GM12892 (cell line): ENCODE results near the gene TBATA.

Experiments
- DNase-seq: peaks from one replicate; pipeline ENCODE4 v3.0.0; 2011; ENCODE audit not compliant: insufficient read length
- FAIRE-seq: peaks from 2 replicates; lab custom pipeline; 2011; peaks lifted over from hg19 to GRCh38; lab: Jason Lieb, UNC
- POLR2A ChIP-seq: IDR thresholded peaks from 2 replicates; pipeline ENCODE4 v1.6.1; 2011; ENCODE audit warnings: low read depth, low read length, control low read depth
- POLR2AphosphoS5 ChIP-seq: IDR thresholded peaks from 2 replicates; pipeline ENCODE4 v1.6.1; 2011; ENCODE audit warnings: low read depth, low read length, control low read depth
- TAF1 ChIP-seq: IDR thresholded peaks from 2 replicates; pipeline ENCODE4 v1.6.1; 2011; ENCODE audit warnings: low read depth, mild to moderate bottlenecking, control low read depth, low read length, borderline replicate concordance

The TBATA gene

DNA sequence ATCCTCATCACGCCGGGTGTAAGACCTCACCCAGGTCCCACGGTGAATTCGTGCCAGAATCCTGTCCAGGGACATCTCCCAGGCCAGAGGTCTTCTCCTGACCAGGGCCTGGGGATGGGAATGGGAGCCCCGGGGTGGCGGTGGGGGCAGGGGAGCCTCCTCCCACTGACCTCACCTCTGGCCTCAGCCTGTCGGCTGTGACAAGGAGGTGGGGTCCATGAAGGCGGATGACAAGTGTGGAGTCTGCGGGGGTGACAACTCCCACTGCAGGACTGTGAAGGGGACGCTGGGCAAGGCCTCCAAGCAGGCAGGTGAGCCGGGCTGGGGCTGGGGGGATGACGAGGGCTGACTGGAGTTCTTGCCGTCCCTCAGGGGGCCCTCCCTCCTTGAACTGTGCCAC is 41.3 kb downstream of the TBATA start:
- TF ChIP-seq POLR2A (no peak), POLR2AphosphoS5 (no peak), TAF1 (no peak)
- no peak for FAIRE-seq
- no peak for DNase-seq

GRCh38 chr10:70743430-70743788 is 41.8 kb downstream of the TBATA start:
- DNase-seq (no peak), FAIRE-seq (no peak)
- no peak for TF ChIP-seq POLR2AphosphoS5
- no peak for TF ChIP-seq TAF1
- TF ChIP-seq POLR2A = no peak

- TF ChIP-seq POLR2A (no peak), TAF1 (no peak), POLR2AphosphoS5 (no peak)
- no peak for DNase-seq
- FAIRE-seq = no peak
These were observed 42.4 kb downstream of the TBATA start for GRCh38 chr10:70742537-70743429.

DNA sequence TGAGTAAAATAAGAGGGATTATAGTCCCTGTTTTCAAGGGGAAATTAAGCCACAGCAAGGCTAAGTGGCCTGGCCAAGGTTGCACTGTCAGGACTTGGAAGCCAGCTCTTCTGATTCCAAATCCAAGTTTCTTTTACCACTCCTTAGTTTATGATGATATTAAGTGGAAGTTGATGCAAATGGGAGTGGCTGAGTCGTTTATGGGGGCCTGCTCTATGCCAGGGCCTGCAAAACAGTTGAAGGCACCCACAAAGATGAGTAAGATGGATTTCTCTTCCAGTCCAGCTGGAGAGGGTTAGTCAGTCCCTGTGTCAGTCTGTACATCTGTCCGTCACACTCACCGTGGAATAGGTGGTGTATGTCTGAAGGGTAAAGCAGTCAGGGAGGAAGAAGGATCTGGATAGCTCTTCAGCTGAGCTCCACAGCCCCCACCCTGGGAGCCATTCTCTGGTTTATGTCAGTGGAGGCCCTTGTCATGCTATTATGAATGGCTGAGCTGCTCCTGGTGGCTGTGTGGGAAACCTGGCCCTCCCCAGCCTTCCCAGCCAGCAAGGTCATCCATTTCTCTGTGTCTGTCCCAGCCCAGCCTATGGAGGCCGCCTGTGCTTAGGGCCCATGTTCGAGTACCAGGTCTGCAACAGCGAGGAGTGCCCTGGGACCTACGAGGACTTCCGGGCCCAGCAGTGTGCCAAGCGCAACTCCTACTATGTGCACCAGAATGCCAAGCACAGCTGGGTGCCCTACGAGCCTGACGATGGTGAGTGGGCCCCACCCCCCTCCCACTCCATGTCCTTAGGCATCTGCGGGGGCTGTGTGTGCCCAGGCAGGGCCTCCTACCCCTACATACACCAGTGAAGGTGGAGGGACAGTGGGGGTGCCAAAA is 44.5 kb downstream of the TBATA start:
- DNase-seq (no peak), FAIRE-seq (no peak)
- no peak for TF ChIP-seq TAF1
- no peak for TF ChIP-seq POLR2AphosphoS5
- no peak for TF ChIP-seq POLR2A

DNA sequence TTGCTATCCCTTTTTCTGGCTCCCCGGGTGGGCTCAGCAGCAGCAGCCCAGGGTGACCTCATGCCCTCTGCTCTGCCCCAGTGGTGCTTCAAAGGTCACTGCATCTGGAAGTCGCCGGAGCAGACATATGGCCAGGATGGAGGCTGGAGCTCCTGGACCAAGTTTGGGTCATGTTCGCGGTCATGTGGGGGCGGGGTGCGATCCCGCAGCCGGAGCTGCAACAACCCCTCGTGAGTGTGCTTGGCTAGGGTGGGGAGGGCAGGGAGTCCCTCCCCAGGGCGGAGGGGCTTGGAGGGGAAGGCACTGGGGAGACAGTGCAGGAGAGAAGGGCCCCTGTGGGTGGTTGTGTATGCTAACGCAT is 46.4 kb downstream of the TBATA start:
- DNase-seq (no peak), FAIRE-seq (no peak)
- TF ChIP-seq POLR2AphosphoS5 (no peak), TAF1 (no peak), POLR2A (no peak)

- FAIRE-seq = no peak
- TF ChIP-seq POLR2AphosphoS5 (no peak), POLR2A (no peak)
- DNase-seq = no peak
These were observed 47.0 kb downstream of the TBATA start for GRCh38 chr10:70738006-70738760.

- TF ChIP-seq TAF1 = no peak
- no peak for TF ChIP-seq POLR2AphosphoS5
- no peak for TF ChIP-seq POLR2A
- DNase-seq = no peak
- FAIRE-seq = no peak
These were observed 47.9 kb downstream of the TBATA start for GRCh38 chr10:70737250-70737649.

GRCh38 chr10:70736525-70736924 is 48.7 kb downstream of the TBATA start:
- FAIRE-seq (no peak), DNase-seq (no peak)
- no peak for TF ChIP-seq POLR2A
- TF ChIP-seq POLR2AphosphoS5 = no peak
- TF ChIP-seq TAF1 = no peak

DNA sequence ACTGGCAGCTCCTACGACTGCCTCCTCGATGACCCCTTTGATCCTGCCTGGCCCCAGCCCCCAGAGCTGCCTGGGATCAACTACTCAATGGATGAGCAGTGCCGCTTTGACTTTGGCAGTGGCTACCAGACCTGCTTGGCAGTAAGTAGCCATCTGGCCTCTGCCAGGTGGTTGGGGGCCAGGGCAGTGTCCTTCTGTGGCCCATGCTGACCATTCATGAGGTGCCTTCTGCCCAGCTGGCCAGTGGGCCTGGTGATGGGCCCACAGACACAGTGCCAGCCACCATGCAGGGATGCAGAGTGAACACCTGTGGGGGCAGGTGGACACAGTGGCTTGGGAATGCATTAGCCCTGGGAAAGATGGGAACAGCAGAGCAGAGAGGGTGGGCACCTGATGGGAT is 50.0 kb downstream of the TBATA start:
- DNase-seq (no peak), FAIRE-seq (no peak)
- no peak for TF ChIP-seq POLR2AphosphoS5
- no peak for TF ChIP-seq POLR2A
- no peak for TF ChIP-seq TAF1

GRCh38 chr10:70733051-70733450 is 52.1 kb downstream of the TBATA start:
- DNase-seq (no peak), FAIRE-seq (no peak)
- no peak for TF ChIP-seq POLR2A
- no peak for TF ChIP-seq TAF1
- no peak for TF ChIP-seq POLR2AphosphoS5

DNA sequence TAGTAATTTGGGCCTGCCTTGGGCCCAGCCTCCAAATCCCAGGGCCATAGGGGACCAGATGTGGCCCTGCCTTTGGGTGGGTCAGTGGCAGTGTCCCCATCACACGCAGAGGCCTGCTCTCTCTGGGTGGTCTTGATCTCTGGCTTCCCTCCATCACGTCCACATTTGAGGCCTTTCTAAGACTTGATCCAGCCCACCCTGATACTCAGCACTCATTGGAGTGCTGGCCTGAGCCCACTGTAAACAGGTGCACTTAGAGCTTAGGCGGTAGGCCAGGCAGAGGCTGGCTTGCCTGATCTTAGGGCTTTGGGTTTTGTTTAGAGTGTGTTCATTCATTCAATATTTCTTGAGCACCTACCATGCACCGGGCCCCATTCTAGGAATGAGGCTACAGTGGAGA is 52.6 kb downstream of the TBATA start:
- DNase-seq (no peak), FAIRE-seq (no peak)
- TF ChIP-seq POLR2AphosphoS5 (no peak), POLR2A (no peak), TAF1 (no peak)

DNA sequence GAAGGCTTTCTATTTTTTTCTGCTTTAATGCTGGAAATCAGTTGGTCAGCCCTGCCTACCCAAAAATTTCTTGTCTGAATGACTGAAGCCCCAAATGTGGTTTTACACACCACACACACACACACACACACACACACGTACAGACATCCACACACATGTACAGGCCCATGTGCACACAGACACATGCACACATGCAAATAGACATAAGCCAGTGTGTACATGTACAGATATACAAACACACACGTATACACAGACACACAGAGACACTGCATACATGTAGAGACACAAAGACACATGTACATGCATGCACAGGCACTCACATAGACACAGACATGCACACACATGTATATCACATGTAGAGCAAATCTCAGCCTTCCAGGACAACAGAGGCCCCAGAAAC is 54.2 kb downstream of the TBATA start:
- no peak for DNase-seq
- TF ChIP-seq POLR2A = no peak
- no peak for TF ChIP-seq POLR2AphosphoS5
- no peak for TF ChIP-seq TAF1
- FAIRE-seq = no peak

DNA sequence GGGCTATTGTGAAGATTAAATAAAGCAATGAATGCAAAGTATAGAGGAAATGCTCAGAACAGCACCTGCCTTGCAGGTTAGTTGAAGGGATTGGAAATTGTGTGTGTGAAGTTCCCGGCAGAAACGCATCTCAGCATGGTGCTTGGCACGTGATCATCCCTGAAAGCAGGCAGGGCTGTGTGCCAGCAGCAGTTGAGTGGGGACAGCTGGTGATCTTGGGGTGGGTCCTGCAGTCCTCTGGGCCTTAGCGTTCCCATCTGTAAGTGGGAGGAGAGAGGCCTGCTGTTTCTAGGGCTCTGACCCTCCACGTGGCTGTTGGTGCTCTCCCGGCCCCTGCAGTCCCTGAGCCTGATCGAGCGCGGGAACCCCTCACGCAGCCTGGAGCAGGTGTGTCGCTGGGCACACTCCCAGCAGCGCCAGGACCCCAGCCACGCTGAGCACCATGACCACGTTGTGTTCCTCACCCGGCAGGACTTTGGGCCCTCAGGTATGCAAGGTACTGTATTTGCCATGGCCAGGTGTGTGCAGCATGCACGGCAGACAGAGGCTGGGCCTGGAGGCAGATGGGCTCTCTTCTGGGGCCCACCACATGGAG is 55.3 kb downstream of the TBATA start:
- TF ChIP-seq TAF1 (no peak), POLR2A (no peak), POLR2AphosphoS5 (no peak)
- no peak for FAIRE-seq
- no peak for DNase-seq
